ENCODE data around the gene CCDC190.
"Not testable (repeated sequence)": the region's sequence is repeated elsewhere in the genome, so short reads cannot be mapped to it uniquely, and the experiment has no call there.

The CCDC190 gene

DNA sequence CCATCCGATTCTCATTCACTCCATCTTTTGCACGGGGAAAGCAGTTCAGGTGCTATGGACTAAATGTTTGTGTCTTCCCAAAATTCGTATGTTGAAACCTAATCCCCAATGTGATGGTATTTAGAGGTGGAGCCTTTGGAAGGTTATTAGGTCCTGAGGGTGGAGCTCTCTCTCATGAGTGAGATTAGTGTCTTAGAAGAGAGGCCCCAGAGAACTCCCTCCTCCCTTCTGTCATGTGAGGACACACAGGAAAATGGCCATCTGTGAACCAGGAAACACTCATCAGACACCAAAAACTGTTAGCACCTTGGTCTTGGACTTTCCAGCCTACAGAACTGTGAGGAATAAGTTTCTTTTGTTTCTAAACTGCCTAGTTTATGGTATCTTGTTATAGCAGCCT lies 15.8 kb upstream of the CCDC190 start:
- no peak for DNase-seq

DNA sequence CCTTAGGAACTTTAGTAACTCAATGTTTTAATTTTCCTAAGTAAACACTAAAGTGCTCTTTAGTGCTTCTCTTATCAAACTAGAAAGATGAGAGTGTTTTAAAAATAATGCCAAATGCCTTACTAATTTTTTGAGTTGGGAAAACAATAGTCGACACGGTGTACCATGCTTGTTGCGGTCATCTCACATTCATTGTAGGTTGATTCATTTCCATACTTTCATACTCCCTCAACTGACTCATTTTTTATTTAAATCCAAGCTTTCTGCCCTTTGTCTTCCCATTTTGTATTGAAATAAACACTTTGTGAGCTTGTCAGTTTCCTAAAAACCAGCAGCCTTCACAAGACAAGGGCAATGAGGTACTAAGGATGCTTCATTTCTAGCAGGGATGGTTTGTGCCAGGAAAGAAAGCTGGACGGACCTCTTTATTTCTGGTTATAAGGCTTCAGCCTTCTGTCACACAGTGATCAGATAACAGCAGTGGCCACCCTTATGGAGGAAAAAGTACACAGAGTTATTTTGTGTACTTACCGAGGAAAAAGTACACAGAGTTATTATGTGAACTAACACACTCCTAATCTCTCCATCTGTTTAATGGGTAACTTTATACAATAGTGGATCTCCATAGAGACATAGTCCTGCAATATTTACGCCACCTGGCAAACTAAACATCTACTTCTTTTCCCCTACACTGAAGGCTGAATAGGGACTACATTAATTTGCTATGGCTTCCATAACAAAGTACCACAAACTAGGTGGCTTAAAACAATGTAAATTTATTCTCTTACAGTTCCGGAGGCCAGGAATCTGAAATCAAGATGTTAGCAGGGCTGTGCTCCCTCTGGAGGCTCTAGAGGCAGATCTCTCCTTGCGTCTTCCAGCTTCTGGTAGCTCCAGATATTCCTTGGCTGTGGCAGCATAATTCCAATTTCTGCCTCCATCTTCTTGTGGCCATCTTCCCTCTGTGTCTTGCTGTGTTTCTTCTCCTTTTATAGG lies 13.0 kb upstream of the CCDC190 start:
- DNase-seq = peak; percentile 87

DNA sequence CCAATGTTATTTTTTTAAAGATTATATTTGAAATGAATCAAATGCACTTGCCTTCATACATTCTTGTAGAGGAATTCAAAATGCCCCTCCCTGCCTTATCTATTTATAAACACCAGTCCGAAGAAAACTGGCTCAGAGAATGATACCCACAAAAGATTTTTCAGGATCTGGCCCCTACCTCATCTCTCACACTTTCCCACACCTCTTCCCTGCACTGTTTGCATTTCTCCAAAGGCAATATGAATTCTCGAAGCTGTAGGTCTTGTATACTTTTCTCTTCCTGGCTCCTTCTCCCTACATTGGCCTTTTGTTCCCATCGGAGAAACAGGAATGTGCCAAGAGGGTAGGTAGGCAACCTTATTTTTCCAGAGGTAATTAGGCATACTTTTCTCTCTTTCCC lies 12.0 kb upstream of the CCDC190 start:
- DNase-seq = peak; percentile 81

DNA sequence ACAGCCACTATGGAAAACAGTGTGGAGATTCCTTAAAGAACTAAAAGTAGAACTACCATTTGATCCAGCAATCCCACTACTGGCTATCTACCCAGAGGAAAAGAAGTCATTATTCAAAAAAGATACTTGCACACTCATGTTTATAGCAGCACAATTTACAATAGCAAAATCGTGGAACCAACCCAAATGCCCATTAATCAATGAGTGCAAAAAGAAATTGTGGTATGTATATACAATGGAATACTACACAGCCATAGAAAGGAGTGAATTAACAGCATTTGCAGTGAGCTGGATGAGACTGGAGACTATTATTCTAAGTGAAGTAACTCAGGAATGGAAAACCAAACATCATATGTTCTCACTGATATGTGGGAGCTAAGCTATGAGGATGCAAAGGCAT lies 10.4 kb upstream of the CCDC190 start:
- not testable (repeated sequence) for DNase-seq

DNA sequence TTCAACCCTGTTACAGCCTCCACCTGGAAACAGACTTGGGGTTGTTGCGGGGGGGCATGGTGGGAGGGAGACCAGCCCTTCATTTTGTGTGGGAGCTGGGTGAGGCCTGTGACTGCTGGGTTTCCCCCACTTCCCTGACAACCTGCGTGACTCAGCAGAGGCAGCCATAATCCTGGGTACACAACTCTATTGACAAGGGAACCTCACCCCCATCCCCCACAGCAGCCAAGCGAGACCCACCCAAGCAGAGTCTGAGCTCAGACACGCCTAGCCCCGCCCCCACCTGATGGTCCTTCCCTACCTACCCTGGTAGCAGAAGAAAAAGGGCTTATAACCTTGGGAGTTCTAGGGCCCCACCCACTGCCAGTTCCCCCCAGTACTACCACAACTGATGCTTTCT lies 8.0 kb upstream of the CCDC190 start:
- no peak for DNase-seq

DNA sequence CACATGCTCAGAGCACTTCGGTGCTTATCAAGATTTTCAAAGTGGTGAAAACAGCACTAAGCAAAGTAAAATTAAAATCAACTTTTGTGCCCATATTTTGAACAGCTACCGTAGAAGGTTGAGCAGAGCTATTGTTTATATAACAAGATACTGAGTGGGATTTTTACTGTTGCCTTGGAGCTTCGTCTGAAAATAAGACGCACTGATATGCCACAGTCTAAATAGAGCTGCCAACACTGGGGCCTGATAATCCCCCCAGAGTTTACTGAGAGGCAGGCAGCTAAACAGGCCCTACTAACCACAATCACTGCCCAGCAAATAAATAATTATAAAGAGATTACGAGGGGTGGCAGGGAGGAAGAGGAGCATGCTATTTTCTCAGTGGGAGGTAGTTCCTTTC lies 650 bp upstream of the CCDC190 start:
- no peak for DNase-seq

DNA sequence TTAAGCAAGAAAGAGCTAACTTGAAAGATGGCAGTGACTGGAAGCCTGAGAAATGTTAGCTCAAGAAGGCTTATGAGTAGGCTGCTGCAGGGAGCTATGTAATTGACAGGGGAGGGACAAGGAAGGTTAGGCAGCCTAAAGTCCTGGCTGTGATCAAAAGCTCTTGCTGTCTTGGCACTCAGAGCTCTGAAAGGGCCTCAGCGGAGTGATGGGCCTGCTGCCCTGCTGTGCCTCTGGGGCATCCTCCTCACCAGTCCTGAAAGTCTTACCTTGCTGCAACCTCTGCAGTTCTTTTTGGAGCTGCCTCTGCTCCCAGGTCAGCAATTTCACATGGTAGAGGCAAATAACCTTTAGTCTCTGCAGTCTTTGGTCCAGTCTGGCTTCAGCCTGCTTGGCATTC lies 1.8 kb downstream of the CCDC190 start:
- DNase-seq = no peak

DNA sequence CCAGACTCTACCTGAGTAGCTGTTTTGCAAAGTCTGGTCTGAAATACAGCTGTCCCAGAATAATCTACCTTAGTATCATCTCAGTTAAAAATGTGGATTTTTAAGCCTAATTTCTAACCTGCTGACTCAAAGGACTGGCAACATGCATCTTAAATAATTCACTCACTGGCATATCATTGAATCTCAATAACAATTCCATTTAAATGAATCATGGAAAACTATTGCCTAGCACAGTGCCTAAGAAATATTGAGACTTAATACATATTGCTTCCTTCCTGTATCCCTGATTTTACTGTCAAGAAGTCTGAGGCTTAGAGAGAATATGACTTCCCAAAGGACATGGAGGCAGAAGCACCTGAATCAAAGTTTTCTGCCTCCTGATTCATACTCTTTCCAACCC lies 3.1 kb downstream of the CCDC190 start:
- peak; percentile 33 for DNase-seq

DNA sequence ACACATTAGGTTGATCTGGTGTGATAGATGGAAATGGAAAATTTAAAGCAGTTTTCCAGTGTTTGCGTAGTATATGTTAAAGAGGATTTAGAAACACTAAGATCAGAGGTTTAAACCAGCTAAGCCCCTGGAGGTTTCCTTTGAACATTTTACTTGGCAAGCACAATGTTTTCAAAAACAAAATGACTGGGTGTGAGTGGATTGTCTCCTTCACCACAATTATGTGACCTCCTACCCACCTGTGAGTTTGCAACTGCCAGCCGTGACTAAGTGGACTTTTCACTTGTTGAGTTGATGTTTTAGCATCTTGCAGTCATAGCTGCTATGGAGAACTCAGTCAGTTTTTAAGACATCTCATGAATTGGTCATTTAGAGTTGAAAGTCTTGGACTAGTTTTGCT lies 4.7 kb downstream of the CCDC190 start:
- DNase-seq = peak; percentile 94

DNA sequence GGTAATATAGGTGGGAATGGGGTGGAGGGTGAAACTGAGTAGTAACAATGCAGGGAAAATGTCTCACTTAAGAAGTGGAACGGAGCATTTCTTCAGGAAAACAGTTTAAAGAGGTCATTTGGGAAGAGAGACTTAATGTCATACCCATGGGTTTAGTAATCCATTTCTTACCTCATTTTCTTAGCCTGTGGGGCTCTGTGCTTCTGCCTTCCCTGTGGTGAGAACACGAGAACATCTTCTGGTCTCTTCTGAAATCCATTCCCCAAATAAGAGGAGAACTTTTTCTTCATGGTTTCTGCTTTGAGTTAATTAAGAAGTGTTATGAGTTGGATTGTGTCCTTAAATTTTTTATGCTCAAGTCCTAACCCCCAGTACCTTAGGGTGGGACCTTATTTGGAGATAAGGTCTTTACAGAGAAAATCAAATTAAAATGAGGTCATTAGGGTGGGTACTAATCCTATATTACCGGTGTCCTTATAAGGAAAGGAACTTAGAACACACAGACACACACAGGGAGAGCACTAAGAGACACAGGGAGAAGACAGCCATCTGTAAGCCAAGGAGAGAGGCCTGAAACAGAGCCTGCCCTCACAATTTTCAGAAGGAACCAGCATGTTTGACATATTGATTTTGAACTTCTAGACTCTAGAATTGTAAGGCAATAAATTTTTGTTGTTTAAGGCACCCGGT lies 5.4 kb downstream of the CCDC190 start:
- DNase-seq = peak; percentile 40

DNA sequence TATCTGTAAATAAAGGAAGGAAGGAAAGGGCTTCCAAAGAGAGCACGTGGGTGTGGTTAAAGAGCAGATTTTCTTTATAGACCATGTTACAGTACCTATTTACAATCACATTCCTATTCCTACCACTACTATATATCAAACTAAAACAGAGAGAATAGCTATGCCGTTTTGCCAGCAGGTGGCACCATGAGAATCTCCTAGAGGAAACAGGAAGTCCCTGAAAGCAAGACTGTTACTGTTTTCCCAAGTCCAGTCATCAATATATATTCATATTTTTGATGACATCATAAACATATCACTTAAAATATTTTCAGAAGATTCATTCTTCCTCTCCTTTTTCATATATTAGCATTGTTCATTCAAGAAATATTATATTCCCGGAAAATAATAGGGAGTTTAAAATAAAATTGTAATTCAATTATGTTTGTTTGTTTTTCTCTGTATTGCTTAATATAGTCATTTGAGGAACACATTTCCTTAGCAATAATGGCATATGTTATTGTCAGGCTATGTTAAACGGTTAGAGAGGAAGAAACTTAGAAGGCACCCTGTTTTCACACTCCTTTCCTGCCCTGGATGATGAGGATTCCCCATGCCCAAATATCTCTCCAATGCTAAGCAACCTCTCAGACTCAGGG lies 6.6 kb downstream of the CCDC190 start:
- DNase-seq = peak; percentile 61

DNA sequence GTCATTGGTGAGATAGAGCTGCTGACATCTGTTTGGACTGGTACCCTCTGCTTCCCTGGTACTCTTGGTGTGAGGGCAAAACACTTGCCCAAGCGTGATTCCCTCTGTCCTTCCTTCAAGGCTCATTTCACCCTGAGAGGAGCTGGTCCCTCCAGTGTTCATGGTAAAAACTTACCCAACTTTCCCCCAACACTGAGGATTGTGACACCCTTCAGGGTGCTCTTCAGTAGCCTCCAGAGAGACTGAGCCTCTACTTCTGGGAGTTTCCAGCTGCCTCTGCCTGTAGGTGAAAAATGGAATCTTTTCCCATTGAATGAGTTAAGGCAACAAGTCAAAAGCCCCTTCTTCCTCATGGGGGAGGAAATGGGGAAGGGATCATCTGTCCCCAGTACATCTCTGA lies 9.6 kb downstream of the CCDC190 start:
- no peak for DNase-seq

DNA sequence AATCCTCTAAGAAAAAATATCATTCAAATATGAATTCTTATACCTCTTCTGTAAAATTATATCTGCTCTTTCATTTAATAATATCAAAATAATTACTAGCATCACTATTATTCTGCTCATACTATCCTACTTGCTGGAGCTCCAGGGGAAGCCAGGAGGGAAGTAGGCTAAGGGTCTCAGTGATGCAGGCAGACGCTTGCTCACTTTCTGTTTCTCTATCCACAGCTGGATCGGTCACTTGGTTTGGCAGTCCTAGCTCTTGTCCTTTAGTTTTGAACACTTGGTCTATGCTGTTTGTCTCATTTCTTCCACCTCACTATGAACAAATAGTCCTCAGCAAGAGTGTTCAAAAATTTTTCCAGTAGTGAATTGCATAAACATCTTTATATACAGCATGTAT lies 11.3 kb downstream of the CCDC190 start:
- DNase-seq = no peak

DNA sequence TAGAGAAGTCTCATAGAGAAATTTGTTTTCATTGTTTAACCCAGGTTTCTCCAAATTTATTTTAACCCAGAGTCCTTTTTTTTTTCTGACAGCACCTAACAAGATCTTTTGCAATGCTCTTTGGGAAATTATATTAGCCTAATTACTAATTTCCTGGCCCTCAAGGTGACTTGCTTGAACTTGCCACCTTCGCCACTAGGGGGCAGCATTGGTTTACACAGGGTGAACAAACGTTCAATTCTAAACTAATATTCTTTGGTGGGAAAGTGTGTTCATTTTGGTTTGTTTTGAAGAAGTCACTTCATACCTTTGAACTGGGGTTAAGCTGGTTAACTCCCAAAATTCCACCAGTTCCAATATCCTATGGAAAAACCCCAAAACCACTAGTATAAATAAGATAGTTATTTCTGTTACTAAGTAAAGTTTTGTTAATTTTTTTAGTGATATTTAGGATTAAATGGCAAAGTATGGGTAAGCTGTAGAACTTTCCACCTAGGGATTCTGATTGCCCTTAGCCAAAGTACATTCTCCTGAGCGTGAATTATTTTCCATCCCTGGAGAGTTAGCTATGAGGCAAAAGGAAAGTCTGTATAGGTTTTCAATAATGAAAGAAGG lies 13.0 kb downstream of the CCDC190 start:
- peak; percentile 36 for DNase-seq

DNA sequence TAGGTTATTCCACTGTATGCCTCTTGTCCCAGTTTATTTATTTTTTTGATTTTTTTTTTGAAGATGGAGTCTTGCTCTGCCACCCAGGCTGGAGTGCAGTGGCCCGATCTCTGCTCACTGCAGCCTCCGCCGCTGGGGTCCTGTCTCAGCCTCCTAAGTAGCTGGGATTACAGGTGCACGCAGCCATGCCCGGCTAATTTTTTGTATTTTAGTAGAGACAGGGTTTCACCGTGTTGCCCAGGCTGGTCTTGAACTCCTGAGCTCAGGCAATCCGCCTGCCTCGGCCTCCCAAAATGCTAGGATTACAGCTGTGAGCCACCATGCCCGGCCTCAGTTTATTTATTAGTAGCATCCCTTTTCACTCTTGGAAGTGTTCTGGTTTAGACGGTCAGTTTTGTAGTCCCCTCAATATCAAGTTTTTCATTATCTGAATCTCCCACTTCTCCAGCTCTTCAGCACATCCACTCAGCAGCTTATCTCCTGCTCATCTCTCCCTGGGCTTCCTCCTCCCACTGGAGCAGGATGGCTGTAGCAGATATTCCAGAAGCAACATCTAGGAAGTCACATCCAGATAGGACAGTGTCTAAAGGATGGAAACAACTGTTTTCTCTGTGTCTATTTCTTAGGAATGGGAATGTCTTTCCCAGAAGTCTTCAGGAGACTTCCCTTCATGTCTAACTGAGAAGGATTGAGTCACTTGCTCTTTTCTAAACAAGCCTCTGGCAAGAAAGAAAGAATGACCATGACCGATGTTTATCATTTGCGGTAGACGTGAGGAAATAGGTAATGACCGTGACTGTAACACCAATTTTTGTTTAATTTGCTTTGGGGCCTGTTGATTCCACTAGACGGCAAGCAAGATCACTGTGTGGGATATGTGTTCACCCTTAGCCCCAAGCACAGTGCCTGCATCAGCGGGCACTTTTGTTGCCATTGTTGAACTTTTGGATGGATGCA lies 14.4 kb downstream of the CCDC190 start:
- DNase-seq = no peak

DNA sequence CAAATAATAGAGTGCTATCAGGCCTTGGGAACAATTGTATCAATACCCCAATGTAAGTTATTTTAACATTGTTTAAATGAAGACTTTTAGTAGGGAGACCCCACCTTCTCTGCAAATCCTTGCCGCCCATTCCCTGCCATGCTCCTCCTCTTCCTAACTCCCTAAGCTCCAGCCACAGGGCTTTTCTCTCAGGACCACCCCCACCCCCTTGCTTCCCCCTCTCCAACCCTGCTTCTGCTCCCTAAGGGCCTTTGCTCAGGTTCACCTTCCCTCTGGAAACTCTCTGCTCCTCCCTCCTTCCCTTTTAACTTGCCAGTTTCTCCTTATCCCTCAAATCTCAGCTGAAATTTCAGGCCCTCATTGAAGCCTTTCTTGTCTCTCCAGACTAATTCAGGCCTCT lies 16.8 kb downstream of the CCDC190 start:
- DNase-seq = no peak

DNA sequence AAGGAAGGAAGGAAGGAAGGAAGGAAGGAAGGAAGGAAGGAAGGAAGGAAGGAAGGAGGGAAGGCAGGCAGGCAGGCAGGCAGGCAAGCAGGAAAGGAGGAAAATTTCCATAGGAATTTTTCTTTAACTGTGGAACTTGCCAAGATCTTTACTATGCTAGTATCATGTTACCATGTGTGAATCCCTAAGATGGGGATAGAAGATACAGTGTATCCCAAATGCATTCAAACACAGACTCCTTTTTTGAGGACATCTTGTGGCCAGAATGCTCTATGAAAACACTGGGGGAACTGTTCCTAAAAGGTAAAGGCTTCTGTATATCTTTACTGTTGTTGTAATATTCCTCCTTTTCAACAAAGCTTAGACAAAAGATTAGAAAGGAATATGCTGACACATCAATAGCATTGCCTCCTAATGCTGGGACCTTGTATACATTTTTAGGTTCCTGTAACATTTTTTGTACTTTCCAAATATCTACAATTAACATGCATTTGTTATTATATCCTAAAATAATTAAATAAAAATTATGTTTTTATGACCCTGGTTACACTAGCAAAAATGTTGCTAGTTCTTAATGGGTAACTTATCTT lies 20.6 kb downstream of the CCDC190 start:
- no peak for DNase-seq

DNA sequence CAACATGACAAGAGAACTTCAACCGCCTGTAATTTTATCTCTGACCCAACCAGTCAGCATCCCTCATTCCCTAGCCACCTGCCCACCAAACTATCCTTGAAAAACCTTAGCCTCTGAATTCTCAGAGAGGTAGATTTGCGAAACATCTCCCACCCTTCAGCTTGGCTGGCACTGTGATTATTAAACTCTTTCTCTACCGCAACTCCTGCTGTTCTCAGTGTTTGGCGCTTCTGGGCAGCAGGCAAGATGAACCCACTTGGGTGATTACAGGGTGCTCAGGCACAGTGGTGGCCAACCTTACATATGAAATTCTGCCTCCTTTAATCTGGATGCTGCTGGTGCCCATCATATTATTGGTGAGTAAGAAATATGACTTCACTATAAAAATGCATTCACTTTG lies 22.1 kb downstream of the CCDC190 start:
- DNase-seq = no peak

DNA sequence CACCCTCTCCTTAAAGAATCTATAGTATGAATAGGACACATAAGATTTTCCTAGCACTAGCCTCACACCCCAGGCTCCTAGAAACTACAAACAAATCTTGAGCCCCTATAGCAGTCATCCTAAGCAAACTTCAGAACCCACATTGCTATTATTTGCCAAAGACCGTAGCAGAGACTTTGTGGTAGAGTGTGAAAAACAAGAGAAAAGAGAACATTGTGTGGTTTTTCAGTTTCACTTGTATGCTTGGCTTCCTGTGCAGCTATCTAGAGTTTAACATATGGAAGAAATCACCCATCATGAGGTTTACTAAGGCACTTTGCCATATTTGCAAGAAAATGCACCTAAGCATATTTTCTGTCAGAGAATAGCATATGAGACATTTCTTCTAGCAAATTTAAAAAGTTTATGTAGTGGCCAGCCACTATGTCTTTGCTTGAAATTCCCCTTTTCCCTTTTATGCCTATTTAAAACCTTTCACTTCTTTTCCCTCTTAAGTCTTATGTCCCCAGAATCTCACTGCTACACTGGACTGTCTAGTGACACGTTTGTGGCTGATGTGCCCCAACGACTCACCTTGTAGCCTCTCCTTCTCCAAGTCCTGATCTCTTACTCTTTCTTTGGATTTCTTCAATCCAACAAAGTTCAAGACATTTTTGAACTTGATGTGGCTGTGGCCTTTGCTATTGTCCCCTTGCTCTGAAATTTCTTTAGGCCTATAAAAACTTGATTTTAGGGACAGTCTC lies 25.6 kb downstream of the CCDC190 start:
- no peak for DNase-seq

DNA sequence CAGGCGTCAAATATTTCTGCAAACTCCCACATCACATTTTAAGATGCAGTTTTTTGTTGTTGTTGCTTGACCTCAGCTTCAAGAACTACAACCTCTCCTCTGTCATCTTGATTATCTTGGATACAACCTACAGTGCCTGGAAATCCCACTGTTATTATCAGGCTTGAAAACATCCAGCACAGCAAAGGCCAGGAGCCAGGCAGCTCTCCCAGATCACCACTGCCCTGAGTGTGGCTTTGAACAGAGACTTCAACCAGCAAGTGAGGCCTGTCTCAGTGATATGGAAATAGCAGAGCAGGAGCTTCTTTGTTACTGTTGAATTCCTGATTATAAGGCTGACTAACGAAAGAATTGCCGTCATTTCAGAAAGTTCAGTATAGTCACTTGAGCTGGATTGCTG lies 28.5 kb downstream of the CCDC190 start:
- DNase-seq = no peak

DNA sequence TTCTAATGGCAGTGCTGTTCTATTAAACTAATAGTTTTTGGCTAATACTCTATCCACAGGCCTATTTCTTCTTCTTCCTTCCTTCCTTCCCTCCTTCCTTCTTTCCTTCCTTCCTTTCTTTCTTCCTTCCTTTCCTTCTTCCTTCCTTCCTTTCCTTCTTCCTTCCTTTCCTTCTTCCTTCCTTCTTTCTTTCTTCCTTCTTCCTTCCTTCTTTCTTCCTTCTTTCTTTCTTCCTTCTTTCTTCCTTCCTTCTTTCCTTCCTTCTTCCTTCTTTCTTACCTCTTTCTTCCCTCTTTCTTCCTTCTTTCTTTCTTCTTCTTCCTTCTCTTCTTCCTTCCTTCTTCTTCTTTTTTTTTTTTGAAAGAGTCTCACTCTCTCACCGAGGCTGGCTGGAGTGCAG lies 31.7 kb downstream of the CCDC190 start:
- DNase-seq = no peak

Data from NCI-H226 (cell line).